Measurements from ENCODE around the gene CEP95. TPM values are rescaled to one million over a fixed set of nuclear protein-coding genes. Genes with fewer than 3 reads are reported as not detected.

The CEP95 gene
- total RNA-seq, 1 donor, result 48.9 TPM

DNA sequence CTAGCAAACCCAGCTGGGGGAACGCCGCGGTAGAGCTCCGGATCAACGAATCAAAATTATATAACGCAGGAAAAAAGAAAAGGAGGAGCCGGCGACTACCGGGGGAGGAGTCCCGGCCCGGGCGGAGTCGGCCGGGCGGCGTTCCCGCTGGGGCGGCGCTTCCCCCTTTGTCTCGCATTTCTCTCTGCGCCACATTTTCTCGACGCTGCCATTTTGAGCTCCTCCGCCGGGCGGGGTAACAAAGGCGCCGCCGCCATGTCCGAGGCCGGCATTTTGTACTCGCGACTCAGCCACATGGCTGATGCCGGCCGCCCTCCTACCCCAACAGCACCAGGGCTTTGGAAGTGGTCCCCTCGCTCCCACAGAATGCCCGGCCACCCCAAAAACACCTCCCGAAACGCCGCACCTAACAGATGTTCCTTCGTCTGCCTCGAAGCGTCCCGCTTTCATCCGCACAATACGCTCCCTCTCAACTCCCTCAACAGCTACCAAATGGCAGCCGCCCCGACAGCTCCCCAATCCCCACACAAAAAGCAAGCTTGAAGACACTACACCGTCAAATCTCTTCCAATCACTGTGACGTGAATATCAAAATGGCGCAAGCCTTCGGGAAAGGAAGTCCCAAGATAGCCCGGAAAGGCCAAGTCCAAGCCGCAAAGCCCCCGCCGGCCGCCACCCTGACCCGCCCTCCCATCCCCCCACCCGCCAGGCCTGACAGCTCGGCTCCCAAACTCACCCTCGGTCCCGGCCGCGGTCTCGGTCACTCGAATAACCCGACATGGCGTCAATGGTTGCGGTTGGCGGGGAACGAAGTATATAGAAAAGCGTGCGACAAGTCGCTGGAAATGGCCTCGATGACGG is 1.2 kb upstream of the CEP95 start:
- H4K20me1 ChIP-seq (ENCODE audit: insufficient read depth, low read length), result peaks cover 71% of the 10 kb centered on the region
- peak overlapping the region; percentile 92 for H3K4me2 ChIP-seq (ENCODE audit: insufficient read depth, low read length)

DNA sequence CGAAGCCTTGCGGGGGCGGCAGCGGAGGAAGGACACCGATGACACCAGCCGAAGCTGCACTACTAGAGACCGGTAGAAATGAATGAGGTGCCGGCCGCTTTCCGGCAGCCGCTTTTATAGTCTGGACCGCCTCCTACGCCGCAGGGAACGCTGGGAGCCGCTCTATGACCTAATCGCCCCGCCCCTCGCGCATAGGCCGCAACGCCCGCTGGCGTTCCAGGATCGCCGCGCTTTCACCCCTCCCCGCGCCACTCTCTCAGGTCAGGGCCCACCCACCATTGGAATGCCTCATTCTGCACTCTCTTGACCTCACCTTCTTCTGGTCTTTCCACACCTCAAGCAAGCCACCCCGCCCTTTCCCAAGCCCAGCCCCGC is 589 bp upstream of the CEP95 start, which contains the start of gene DDX5:
TSS of gene DDX5 (minus strand) at position 89 of the 375 bp plus-strand sequence. CDS start 170 bp downstream, outside the sequence.
- Histone ChIP-seq H3K27ac (ENCODE audit: low read depth, low read length) (peak within 1 kb of the TSS; percentile 99), H3K36me3 (ENCODE audit: insufficient read depth, low read length) (peaks cover 61% of the 10 kb centered on the region), H2AFZ (ENCODE audit: low read length) (peak within 1 kb of the TSS; percentile 74), H3K4me2 (ENCODE audit: insufficient read depth, low read length) (peak within 1 kb of the TSS; percentile 92), H3K79me2 (ENCODE audit: insufficient read depth, low read length) (peaks cover 86% of the 10 kb centered on the region), H3K9me3 (ENCODE audit: low read depth, low read length) (no peaks in the 10 kb centered on the region), H4K20me1 (ENCODE audit: insufficient read depth, low read length) (peaks cover 65% of the 10 kb centered on the region), H3K4me3 (ENCODE audit: insufficient read depth, low read length) (peak within 1 kb of the TSS; percentile 98), H3K27me3 (ENCODE audit: insufficient read depth, low read length) (no peaks in the 10 kb centered on the region), H3K4me1 (ENCODE audit: insufficient read depth, low read length) (peaks cover 44% of the 10 kb centered on the region)
- peak; percentile 95 for DNase-seq (ENCODE audit: insufficient read length, low spot score, missing footprints)
- TF ChIP-seq, protein P1, sequence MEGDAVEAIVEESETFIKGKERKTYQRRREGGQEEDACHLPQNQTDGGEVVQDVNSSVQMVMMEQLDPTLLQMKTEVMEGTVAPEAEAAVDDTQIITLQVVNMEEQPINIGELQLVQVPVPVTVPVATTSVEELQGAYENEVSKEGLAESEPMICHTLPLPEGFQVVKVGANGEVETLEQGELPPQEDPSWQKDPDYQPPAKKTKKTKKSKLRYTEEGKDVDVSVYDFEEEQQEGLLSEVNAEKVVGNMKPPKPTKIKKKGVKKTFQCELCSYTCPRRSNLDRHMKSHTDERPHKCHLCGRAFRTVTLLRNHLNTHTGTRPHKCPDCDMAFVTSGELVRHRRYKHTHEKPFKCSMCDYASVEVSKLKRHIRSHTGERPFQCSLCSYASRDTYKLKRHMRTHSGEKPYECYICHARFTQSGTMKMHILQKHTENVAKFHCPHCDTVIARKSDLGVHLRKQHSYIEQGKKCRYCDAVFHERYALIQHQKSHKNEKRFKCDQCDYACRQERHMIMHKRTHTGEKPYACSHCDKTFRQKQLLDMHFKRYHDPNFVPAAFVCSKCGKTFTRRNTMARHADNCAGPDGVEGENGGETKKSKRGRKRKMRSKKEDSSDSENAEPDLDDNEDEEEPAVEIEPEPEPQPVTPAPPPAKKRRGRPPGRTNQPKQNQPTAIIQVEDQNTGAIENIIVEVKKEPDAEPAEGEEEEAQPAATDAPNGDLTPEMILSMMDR (IDR thresholded peaks at IDR 0.05; ENCODE audit: extremely low read depth, low read depth, low read length), result no peak

More for the DNA sequence above, 1.2 kb upstream of the CEP95 start:
- Histone ChIP-seq H3K9me3 (ENCODE audit: low read depth, low read length) (no peaks in the 10 kb centered on the region), H2AFZ (ENCODE audit: low read length) (no peak overlapping the region), H3K79me2 (ENCODE audit: insufficient read depth, low read length) (peaks cover 91% of the 10 kb centered on the region), H3K36me3 (ENCODE audit: insufficient read depth, low read length) (peaks cover 63% of the 10 kb centered on the region), H3K4me3 (ENCODE audit: insufficient read depth, low read length) (peak overlapping the region; percentile 98), H3K27me3 (ENCODE audit: insufficient read depth, low read length) (no peaks in the 10 kb centered on the region), H3K4me1 (ENCODE audit: insufficient read depth, low read length) (peaks cover 50% of the 10 kb centered on the region), H3K27ac (ENCODE audit: low read depth, low read length) (peak overlapping the region; percentile 99)
- TF ChIP-seq, protein P1 (IDR thresholded peaks at IDR 0.05; ENCODE audit: extremely low read depth, low read depth, low read length), result no peak
- peak; percentile 89 for DNase-seq (ENCODE audit: insufficient read length, low spot score, missing footprints)

DNA sequence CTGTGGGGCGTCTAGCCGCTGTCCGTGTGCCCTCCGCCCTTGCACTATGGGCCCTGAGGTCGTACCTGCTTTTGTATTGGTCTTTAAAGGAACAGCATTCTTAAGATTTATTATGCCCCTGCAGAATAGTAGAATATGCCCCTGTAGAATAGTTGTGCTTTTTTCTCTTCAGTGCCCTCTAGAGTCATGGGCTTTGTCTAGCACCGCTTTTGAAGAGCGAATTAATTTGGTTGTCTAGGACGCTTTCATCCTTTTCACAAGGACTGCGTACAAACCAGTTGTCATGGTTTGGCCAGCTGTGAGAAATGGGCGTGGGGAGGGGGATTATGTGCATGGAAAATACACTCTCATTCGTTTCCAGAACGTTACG is 621 bp downstream of the CEP95 start:
- H3K27me3 ChIP-seq (ENCODE audit: insufficient read depth, low read length), result no peaks in the 10 kb centered on the region
- TF ChIP-seq, protein P1 (IDR thresholded peaks at IDR 0.05; ENCODE audit: extremely low read depth, low read depth, low read length), result peak; percentile 55
- H3K27ac ChIP-seq (ENCODE audit: low read depth, low read length), result peak overlapping the region; percentile 99
- no peaks in the 10 kb centered on the region for H3K9me3 ChIP-seq (ENCODE audit: low read depth, low read length)
- peaks cover 82% of the 10 kb centered on the region for H3K79me2 ChIP-seq (ENCODE audit: insufficient read depth, low read length)
- H4K20me1 ChIP-seq (ENCODE audit: insufficient read depth, low read length), result peaks cover 52% of the 10 kb centered on the region
- peaks cover 60% of the 10 kb centered on the region for H3K36me3 ChIP-seq (ENCODE audit: insufficient read depth, low read length)
- peaks cover 32% of the 10 kb centered on the region for H3K4me1 ChIP-seq (ENCODE audit: insufficient read depth, low read length)
- peak overlapping the region; percentile 74 for H2AFZ ChIP-seq (ENCODE audit: low read length)
- peak overlapping the region; percentile 98 for H3K4me3 ChIP-seq (ENCODE audit: insufficient read depth, low read length)
- H3K4me2 ChIP-seq (ENCODE audit: insufficient read depth, low read length), result peak overlapping the region; percentile 92
- peak; percentile 80 for DNase-seq (ENCODE audit: insufficient read length, low spot score, missing footprints)

DNA sequence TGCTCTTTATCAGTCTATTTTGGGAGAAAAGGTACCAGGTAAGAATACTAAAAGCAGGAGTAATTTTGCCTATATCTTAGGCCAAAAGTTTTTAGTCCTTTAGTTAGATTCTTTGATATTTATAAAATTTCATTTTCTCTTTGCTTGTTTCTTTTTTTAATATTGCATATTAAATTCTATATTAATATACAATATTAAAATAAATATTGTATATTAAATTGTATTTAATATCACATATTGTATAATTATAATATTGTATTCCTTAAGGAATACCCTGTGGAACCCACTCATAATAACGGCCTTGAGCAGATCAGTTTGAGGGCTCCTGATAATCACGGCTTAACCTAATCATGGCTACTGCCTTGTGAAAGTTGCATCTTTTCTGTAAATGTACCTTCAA is 1.9 kb downstream of the CEP95 start:
- H3K4me1 ChIP-seq (ENCODE audit: insufficient read depth, low read length), result peaks cover 19% of the 10 kb centered on the region
- peaks cover 77% of the 10 kb centered on the region for H3K79me2 ChIP-seq (ENCODE audit: insufficient read depth, low read length)
- peak overlapping the region; percentile 98 for H3K4me3 ChIP-seq (ENCODE audit: insufficient read depth, low read length)
- peak overlapping the region; percentile 92 for H3K4me2 ChIP-seq (ENCODE audit: insufficient read depth, low read length)
- DNase-seq (ENCODE audit: insufficient read length, low spot score, missing footprints), result no peak
- TF ChIP-seq, protein P1 (IDR thresholded peaks at IDR 0.05; ENCODE audit: extremely low read depth, low read depth, low read length), result no peak
- peaks cover 40% of the 10 kb centered on the region for H4K20me1 ChIP-seq (ENCODE audit: insufficient read depth, low read length)
- no peaks in the 10 kb centered on the region for H3K27me3 ChIP-seq (ENCODE audit: insufficient read depth, low read length)
- no peak overlapping the region for H2AFZ ChIP-seq (ENCODE audit: low read length)
- no peaks in the 10 kb centered on the region for H3K9me3 ChIP-seq (ENCODE audit: low read depth, low read length)
- peaks cover 54% of the 10 kb centered on the region for H3K36me3 ChIP-seq (ENCODE audit: insufficient read depth, low read length)
- no peak overlapping the region for H3K27ac ChIP-seq (ENCODE audit: low read depth, low read length)
